Activated T-helper 2 cell treated with anti-CD3 and anti-CD28 coated beads, Interferon-gamma antibody, Interleukin-2, Interleukin-4, amounts not matched to agents 10 μg/mL and 5 μg/mL and 100 μg/mL, durations not matched to agents 14 hours and 24 hours and 36 hours (primary cell): Measurements from ENCODE around the gene AAK1. TPM values are rescaled to one million over a fixed set of nuclear protein-coding genes. Genes with fewer than 3 reads are reported as not detected.
"Not testable (repeated sequence)": the region's sequence is repeated elsewhere in the genome, so short reads cannot be mapped to it uniquely, and the experiment has no call there.

ENCODE experiments used
- DNase-seq: peaks from one replicate; pipeline ENCODE4 v3.0.0; 2021; ENCODE audit warnings: low spot score
- H3K27ac Mint-ChIP-seq: one replicate; pipeline ENCODE4 v1.8.0; 2021; ENCODE audit warnings: mixed read lengths
- H3K27me3 Mint-ChIP-seq: one replicate; pipeline ENCODE4 v1.8.0; 2021; ENCODE audit warnings: low read depth, mixed read lengths
- H3K36me3 Mint-ChIP-seq: one replicate; pipeline ENCODE4 v1.8.0; 2021; ENCODE audit warnings: low read depth, mixed read lengths
- H3K4me1 Mint-ChIP-seq: one replicate; pipeline ENCODE4 v1.8.0; 2021; ENCODE audit warnings: low read depth, mixed read lengths
- H3K4me3 Mint-ChIP-seq: one replicate; pipeline ENCODE4 v1.8.0; 2021; ENCODE audit warnings: low read depth, mild to moderate bottlenecking, moderate library complexity, mixed read lengths
- H3K9me3 Mint-ChIP-seq: one replicate; pipeline ENCODE4 v1.8.0; 2021; ENCODE audit warnings: mixed read lengths
- intact Hi-C: fragments of 100-400 bp; cut with micrococcal nuclease; formaldehyde crosslinking; loops from one replicate; pipeline ENCODE4 v1.15.1; 2023
- total RNA-seq: library from RNA; stranded (reverse); gene quantifications from 2 replicates; pipeline ENCODE4 v1.2.3, GENCODE V29; 2022

Gene AAK1
- total RNA-seq, 1 donor from 2014 or later, result 108 TPM

DNA sequence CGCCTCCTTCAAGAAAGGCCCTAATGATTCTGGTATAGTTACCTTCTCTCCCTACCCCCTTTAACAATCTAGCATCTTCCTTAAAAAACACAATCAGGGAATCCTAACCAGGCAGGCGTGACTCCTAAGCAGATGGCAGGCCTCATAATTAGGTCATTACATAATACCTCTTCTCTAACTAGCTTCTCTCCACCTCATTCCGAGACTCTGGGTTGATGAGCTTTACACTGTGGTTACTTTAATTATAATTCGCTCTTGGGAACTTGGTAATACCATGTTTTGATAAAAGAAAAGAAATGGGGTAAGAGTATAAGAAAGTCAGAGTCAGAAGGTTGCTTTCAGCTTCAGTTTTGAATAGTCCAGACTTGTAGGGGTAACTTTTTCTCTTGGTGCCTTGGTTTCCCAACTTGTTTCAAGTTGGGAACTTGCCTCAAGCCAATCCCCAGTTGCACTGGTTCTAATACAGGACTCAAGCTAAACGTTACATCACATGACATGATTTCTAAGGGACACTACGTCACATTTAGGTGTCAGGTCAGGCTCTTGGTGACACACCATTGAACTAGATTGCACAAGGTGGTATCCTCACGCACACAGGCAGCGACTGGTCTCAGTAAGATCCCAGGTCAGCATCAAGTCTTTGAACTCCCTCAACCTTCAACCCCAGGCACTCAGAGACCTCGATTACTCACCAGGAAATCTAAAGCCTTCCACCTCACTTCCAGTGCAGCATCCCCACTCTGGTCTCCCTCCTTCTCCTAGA, 59.2 kb downstream of the AAK1 start:
- Mint-ChIP-seq H3K36me3 (peaks cover 22% of the 10 kb centered on the region), H3K9me3 (no peaks in the 10 kb centered on the region), H3K4me1 (peaks cover 68% of the 10 kb centered on the region), H3K27me3 (no peaks in the 10 kb centered on the region), H3K4me3 (no peak overlapping the region), H3K27ac (no peak overlapping the region)
- intact Hi-C loops, result loop anchor here (5.0 kb wide), 1 partner anchor 33 kb away; no protein-coding TSS in a partner anchor
- DNase-seq, result no peak

DNA sequence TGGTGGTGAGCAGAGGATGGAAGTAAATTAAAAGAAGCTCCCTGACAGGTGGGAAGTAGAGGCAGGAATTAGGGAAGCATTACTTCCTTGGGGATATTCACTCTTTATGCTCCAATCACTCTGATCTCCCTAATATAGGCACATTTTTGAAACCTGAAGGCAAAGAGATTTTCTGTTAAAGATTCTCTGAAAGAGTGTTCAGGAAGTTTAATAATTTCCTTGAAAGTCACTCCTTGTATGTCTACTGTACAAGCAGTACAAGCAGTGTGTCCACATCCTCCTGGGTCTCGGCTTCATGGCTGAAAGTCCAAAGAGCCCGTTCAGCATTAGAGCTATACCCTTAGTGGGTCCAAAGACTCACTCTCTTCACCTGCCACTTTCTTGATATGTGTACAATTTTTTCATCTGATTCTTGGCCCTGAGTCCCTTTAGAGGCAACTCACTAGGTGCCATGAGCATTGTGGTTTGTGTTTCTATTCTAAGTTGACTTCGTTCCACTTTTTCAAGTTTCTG, 60.2 kb downstream of the AAK1 start:
- DNase-seq, result no peak
- Mint-ChIP-seq H3K36me3 (peaks cover 21% of the 10 kb centered on the region), H3K9me3 (no peaks in the 10 kb centered on the region), H3K27me3 (no peaks in the 10 kb centered on the region), H3K27ac (no peak overlapping the region), H3K4me1 (peaks cover 65% of the 10 kb centered on the region), H3K4me3 (no peak overlapping the region)
- intact Hi-C loops, result loop anchor here (2.0 to 5.0 kb wide), 2 partner anchors 15 to 34 kb away; no protein-coding TSS in a partner anchor

DNA sequence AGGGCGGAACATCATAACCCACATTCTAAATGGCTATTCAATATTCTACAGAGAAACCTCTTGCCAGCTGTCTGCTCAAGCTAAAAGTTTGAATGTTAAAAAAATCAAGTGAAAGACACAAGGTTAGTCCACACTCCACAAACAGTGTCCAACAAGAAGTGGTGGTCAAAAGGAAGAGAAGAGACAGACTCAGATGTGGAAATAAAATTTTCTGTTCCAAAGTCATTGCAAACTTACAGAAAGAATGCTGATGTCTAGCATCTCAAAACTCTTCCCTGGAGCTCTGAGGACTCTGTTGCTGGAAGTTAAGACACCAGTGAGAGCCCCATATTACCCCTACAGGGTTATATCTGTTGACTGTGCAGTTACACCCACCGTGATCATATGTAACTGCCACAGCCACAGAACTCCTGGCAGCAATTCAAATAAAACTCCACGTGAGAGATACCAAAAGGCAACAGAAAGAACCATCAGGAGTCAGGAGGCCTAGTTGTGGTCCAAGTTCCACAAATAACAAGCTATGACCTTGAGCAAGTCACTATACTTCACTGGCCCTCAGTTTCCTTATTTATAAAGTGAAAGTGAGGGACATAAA, 60.9 kb downstream of the AAK1 start:
- no peak overlapping the region for H3K27ac Mint-ChIP-seq
- intact Hi-C loops, result loop anchor here (2.0 to 5.0 kb wide), 2 partner anchors 14 to 35 kb away; no protein-coding TSS in a partner anchor
- no peak for DNase-seq
- H3K4me3 Mint-ChIP-seq, result no peak overlapping the region
- H3K36me3 Mint-ChIP-seq, result peaks cover 21% of the 10 kb centered on the region
- no peaks in the 10 kb centered on the region for H3K9me3 Mint-ChIP-seq
- H3K27me3 Mint-ChIP-seq, result no peaks in the 10 kb centered on the region
- peaks cover 67% of the 10 kb centered on the region for H3K4me1 Mint-ChIP-seq

DNA sequence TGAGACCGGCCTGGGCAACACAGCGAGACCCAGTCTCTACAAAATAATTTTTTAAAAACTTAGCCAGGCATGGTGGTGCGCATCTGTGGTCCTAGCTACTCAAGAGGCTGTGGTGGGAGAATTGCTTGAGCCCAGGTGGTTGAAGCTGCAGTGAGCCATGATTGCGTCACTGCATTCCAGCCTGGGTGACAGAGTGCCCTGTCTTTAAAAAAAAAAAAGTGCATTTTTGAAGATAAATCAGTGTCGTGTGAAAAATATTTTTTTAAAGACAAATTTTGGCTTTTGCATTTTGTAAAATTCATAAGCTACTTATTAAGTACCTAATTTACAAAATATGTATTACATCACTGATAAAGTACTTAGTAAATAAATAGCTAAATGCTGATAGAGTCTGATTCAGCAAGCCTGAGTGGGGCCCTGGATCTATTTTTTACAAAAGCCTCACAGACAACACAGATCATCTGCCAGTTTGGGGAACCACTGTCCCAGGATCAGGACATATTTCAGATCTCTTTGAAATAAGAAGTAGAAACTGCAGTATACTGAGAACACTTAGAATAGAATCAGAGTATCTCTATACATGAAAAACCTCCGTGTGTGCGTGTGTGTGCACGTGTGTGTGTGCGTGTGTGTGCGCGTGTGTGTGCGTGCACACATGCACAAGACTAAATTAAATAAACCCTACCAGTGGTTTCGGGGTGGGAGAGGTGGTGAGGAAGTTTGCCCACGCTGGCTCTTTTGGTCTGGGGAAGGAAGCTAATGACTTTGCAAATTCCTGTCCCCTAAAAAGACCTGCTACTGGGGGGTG, 61.6 kb downstream of the AAK1 start:
- Mint-ChIP-seq H3K36me3 (peaks cover 21% of the 10 kb centered on the region), H3K4me3 (no peak overlapping the region), H3K4me1 (peaks cover 69% of the 10 kb centered on the region), H3K9me3 (no peaks in the 10 kb centered on the region), H3K27ac (no peak overlapping the region), H3K27me3 (no peaks in the 10 kb centered on the region)
- no peak for DNase-seq
- intact Hi-C loops, result loop anchor here (2.0 to 5.0 kb wide), 2 partner anchors 13 to 35 kb away; no protein-coding TSS in a partner anchor

DNA sequence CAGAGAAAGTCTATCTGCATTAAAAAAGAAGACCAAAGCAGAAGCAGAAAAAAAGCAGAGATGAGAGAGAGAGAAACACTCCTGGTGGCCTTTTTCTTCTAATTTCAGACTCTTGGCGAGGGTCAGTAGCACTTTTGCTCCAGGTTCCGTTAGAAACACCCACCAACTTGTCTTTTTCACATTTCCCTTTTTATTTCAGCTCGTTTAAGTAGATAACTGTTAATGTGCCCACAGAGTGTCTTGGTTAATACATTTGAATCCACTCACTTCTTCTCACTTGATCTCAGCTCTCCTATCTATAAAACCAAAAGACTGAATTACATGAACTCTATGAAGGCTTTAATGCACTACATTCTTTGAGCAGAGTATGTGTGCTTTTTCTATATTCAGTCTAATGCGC, 63.1 kb downstream of the AAK1 start:
- no peaks in the 10 kb centered on the region for H3K27me3 Mint-ChIP-seq
- intact Hi-C loops, result loop anchor here (5.0 kb wide), 1 partner anchor 37 kb away; no protein-coding TSS in a partner anchor
- H3K4me1 Mint-ChIP-seq, result peaks cover 64% of the 10 kb centered on the region
- DNase-seq, result no peak
- no peak overlapping the region for H3K27ac Mint-ChIP-seq
- peaks cover 19% of the 10 kb centered on the region for H3K36me3 Mint-ChIP-seq
- H3K4me3 Mint-ChIP-seq, result no peak overlapping the region
- no peaks in the 10 kb centered on the region for H3K9me3 Mint-ChIP-seq

DNA sequence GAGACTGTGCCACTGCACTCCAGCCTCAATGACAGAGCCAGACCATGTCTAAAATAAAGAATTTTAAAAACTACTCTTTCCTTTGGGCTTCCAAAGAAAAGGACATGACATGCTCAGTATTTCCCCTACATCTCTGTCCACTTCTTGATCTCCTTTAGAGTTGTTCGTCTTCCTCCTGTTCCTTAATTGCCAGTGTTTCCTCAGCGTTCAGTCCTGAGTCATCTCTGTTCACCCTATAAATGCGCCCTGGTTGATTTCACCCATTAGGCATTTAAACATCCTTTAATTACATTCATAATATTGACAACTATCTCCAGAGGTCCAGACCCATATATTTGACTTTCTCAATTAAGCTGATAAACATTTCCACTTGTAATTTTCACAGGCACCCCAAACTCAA, 64.0 kb downstream of the AAK1 start:
- peaks cover 57% of the 10 kb centered on the region for H3K4me1 Mint-ChIP-seq
- intact Hi-C loops, result no loop called here
- H3K9me3 Mint-ChIP-seq, result no peaks in the 10 kb centered on the region
- DNase-seq, result no peak
- no peak overlapping the region for H3K4me3 Mint-ChIP-seq
- peaks cover 13% of the 10 kb centered on the region for H3K36me3 Mint-ChIP-seq
- no peak overlapping the region for H3K27ac Mint-ChIP-seq
- H3K27me3 Mint-ChIP-seq, result no peaks in the 10 kb centered on the region

DNA sequence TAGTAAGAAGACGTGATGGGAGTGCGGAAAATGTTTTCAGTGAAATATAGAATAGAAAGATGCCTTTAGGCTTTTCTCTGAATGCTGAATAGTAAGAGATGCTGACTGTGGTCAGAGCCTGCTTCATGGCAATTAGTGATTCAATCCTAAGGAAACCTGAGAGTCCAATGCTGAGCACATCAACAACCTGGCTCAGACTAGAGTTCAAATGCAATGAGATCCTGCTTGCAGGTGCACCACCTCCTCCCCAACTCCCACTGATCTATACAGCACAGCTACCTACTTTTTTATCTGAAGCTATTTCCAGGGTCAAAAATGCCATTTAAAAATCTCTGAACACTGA, 65.4 kb downstream of the AAK1 start:
- DNase-seq, result no peak
- H3K4me1 Mint-ChIP-seq, result peaks cover 45% of the 10 kb centered on the region
- H3K4me3 Mint-ChIP-seq, result no peak overlapping the region
- H3K36me3 Mint-ChIP-seq, result peaks cover 9% of the 10 kb centered on the region
- no peak overlapping the region for H3K27ac Mint-ChIP-seq
- intact Hi-C loops, result no loop called here
- no peaks in the 10 kb centered on the region for H3K27me3 Mint-ChIP-seq
- H3K9me3 Mint-ChIP-seq, result no peaks in the 10 kb centered on the region

DNA sequence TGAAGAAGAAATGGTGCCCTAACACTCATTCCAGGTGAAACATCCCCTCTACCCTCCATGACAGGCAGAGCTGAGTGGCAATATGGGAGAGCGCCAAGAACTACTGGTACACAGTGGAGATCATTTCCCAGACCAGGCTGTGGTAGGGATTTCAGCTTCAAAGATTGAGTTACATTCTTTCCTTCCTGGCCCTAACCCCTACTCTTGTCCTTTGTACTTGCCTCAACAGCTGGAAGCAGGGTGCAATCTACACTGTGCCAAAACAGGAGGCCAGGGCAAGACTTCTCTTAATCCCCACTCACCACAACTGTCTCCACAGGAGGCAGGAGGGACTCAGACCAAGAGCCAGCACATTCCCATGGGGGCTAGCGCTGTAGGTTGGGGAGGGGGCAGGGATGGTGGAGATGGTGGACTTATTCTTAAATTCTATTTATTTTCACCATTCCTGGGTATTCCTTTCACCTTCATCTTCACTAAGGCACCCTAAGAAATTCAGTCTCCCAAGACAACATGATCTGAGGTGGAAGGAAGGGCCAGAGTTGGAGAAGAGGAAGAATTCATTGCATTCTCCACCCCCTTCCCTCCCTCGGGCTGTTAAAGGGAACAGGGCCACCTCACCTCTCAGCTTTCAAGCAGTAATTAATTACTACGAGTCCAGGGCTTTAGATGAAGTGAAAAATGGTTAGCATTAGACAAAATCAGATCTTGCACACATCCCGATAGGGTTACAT, 65.9 kb downstream of the AAK1 start:
- peaks cover 46% of the 10 kb centered on the region for H3K4me1 Mint-ChIP-seq
- no peak for DNase-seq
- no peaks in the 10 kb centered on the region for H3K27me3 Mint-ChIP-seq
- H3K4me3 Mint-ChIP-seq, result no peak overlapping the region
- H3K27ac Mint-ChIP-seq, result no peak overlapping the region
- no peaks in the 10 kb centered on the region for H3K9me3 Mint-ChIP-seq
- H3K36me3 Mint-ChIP-seq, result peaks cover 9% of the 10 kb centered on the region
- intact Hi-C loops, result no loop called here

DNA sequence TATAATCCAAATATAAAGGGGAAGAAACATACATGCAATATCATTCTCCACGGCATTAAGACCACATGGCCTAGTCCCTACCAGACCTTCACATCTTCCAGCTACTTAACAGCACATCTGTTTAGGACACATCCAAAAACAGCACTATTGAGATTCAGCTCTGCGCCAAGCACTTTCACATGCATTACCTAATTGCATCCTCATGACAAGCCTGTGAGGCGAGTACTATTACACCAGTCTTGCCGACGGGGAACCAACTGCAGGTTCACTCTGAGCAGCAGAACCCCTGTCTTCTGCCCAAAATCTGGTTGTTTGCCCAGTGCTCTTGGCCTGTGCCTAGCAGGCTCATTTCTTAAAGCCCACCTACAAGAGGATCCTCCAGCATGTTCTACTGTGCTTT, 66.7 kb downstream of the AAK1 start:
- Mint-ChIP-seq H3K9me3 (no peaks in the 10 kb centered on the region), H3K27ac (no peak overlapping the region), H3K4me1 (peaks cover 42% of the 10 kb centered on the region), H3K27me3 (no peaks in the 10 kb centered on the region), H3K4me3 (no peak overlapping the region), H3K36me3 (peaks cover 9% of the 10 kb centered on the region)
- intact Hi-C loops, result no loop called here
- DNase-seq, result no peak

DNA sequence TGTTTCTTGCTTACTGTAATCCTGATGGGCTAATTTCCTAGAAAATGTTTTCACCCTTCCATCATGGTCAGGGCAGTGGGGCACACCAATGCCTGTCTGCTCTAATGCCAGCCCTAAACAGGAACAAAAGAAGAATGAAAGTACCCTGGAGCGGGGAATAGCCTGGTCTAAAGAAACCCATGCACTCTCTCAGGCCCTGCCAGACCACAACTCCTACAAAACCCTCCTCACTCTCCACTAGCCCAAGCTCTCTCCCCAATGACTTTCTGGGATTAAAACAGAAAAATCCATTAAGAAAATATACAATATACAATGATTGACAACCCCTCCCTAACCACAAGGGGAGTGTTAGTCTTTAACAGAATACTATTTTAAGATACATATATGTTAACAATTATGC, 67.6 kb downstream of the AAK1 start:
- Mint-ChIP-seq H3K9me3 (no peaks in the 10 kb centered on the region), H3K27ac (no peak overlapping the region), H3K4me3 (no peak overlapping the region), H3K27me3 (no peaks in the 10 kb centered on the region), H3K4me1 (peaks cover 51% of the 10 kb centered on the region), H3K36me3 (peaks cover 14% of the 10 kb centered on the region)
- no peak for DNase-seq
- intact Hi-C loops, result no loop called here

DNA sequence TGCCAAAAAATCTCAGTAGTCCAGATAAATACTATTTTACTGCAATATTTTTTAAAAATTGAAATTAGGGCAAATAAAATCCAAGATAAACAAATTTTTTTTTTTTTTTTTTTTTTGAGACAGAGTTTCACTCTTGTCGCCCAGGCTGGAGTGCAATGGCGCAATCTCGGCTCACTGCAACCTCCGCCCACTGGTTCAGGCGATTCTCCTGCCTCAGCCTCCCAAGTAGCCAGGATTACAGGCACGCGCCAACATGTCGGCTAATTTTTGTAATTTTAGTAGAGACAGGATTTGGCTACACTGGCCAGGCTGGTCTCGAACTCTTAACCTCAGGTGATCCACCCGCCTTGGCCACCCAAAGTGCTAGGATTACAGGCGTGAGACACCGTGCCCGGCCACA, 68.2 kb downstream of the AAK1 start:
- H3K4me3 Mint-ChIP-seq, H3K27ac Mint-ChIP-seq, H3K27me3 Mint-ChIP-seq, H3K9me3 Mint-ChIP-seq, intact Hi-C loops, DNase-seq: not testable (repeated sequence)
- Mint-ChIP-seq H3K36me3 (peaks cover 17% of the 10 kb centered on the region), H3K4me1 (peaks cover 52% of the 10 kb centered on the region)

DNA sequence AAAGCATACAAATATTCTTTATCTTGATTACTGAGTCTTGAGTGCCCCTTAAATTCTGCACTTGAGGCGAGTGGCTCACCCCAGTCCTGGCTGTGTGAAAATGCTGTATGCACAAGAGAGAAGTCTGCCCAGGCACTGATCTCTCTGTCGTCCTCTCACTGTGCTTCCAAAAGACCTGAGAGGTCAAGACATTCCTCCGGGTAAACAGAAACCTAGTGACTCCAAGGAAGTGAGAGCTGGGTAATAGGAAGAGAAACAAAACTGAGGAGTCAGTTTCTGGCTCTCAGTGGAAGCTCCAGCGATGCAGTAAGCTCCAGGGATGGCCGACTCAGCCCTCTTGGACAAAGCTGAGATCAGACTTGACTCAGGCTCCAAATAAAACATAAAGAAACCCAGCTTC, 70.9 kb downstream of the AAK1 start:
- Mint-ChIP-seq H3K27ac (peak overlapping the region; percentile 5), H3K36me3 (peaks cover 8% of the 10 kb centered on the region), H3K9me3 (no peaks in the 10 kb centered on the region), H3K27me3 (no peaks in the 10 kb centered on the region), H3K4me1 (peaks cover 46% of the 10 kb centered on the region), H3K4me3 (no peak overlapping the region)
- intact Hi-C loops, result no loop called here
- no peak for DNase-seq
